Muscle of back (tissue), 11 donors: ENCODE data around the gene PRDX2. TPM values are rescaled to one million over a fixed set of nuclear protein-coding genes. Genes with fewer than 3 reads are reported as not detected.

Source experiments
- DNase-seq, 3 donors: peaks; one replicate each; pipeline versions ENCODE4 v3.0.0 to v3.0.0-alpha.2; 2013
- polyA plus RNA-seq, 10 donors: library from polyadenylated mRNA; unstranded; fragments of 120-200 nt; gene quantifications; one replicate each; pipeline ENCODE4 v1.2.1, GENCODE V29; 2013; ENCODE audit not compliant: insufficient read length in 10 of 10

PRDX2 gene
- polyA plus RNA-seq, 10 donors = 135 to 183 (median 163) TPM

DNA sequence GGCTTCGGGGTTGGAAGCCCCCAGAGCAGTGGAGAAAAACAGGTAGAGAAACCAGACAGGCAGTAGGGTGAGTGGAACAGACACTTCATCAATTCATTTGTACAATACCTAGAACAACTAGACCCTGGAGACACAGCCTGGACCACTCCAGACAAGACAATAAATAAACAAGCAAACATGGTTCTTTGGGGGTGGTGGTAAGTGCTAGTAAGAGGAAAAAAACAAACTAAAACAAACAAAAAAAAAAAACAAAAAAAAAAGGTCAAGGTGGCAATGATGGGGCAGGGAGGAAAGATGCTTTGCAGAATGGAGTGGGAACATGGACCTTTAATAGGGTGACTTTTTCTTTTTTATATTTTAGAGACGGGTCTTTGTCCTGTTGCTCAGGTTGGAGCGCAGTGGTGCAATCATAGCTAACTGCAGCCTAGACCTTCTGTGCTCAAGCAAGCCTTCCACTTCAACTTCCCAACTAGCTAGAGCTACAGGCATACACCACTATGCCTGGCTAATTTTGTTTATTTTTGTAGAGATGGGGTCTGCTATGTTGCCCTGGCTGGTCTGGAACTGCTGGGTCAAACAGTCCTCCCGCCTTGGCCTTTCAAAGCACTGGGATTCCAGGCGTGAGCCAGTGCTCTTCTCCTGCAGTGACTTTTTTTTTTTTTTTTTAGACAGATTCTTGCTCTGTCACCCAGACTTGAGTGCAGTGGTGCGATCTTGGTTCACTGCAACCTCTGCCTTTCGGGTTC is 7.2 kb downstream of the PRDX2 start:
- DNase-seq = peak in 1 of 3 donors; percentile 34

DNA sequence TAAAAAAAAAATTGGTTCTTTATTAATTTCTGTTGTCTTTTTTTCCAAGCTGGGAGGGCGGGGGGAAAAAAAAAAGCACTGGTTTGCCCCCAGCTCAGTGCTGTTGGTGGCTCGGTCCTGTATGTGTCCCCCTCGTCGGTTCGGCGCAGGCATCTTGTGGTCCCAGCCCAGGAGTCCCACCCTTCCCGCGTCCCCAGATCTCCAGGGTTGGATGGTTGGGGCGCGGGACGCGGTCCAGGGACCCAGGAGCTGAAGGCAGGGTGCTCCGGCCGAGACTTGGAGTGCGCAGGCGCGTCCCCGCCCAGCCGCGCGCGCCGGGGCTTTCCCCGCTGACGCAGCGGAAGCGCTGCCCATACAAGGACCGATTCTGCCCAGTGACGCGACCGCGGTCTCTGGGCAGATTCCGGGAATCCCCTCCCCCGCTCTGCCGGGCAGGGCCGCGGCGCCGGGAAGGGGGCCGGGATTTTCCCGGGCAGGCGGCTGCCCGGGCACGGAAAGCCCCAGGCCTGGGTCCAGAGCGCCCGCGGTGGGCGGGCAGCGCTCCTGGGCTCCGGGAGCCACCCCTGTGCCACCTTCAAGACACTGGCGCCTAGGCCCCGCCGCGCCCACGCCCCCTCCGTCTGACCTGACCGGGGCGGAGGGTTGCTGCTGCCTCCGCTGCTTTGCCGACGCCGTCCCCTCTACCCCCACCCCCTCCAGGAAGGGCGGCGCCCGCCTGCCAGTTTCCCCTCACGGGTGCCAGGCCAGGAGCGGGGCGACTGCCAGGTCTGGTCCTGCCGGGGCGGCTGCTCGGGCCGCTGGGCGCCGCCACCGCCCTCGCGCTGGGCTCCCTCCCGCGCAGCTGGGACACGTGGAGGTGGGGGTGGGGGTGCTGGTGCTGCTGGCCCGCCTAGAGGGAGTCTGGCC is 8.1 kb downstream of the PRDX2 start:
- DNase-seq = peak; percentile 95 to 98 (median 98)

DNA sequence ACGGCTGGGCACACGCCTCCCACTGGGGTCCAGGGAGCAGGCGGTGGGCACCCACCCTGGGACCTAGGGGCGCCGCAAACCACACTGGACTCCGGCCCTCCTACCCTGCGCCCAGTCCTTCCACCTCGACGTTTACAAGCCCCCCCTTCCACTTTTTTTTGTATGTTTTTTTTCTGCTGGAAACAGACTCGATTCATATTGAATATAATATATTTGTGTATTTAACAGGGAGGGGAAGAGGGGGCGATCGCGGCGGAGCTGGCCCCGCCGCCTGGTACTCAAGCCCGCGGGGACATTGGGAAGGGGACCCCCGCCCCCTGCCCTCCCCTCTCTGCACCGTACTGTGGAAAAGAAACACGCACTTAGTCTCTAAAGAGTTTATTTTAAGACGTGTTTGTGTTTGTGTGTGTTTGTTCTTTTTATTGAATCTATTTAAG is 8.7 kb downstream of the PRDX2 start:
- DNase-seq = no peak

DNA sequence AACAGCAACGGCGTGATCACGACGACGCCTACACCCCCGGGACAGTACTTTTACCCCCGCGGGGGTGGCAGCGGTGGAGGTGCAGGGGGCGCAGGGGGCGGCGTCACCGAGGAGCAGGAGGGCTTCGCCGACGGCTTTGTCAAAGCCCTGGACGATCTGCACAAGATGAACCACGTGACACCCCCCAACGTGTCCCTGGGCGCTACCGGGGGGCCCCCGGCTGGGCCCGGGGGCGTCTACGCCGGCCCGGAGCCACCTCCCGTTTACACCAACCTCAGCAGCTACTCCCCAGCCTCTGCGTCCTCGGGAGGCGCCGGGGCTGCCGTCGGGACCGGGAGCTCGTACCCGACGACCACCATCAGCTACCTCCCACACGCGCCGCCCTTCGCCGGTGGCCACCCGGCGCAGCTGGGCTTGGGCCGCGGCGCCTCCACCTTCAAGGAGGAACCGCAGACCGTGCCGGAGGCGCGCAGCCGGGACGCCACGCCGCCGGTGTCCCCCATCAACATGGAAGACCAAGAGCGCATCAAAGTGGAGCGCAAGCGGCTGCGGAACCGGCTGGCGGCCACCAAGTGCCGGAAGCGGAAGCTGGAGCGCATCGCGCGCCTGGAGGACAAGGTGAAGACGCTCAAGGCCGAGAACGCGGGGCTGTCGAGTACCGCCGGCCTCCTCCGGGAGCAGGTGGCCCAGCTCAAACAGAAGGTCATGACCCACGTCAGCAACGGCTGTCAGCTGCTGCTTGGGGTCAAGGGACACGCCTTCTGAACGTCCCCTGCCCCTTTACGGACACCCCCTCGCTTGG is 9.3 kb downstream of the PRDX2 start:
- DNase-seq = peak in 1 of 3 donors; percentile 89

DNA sequence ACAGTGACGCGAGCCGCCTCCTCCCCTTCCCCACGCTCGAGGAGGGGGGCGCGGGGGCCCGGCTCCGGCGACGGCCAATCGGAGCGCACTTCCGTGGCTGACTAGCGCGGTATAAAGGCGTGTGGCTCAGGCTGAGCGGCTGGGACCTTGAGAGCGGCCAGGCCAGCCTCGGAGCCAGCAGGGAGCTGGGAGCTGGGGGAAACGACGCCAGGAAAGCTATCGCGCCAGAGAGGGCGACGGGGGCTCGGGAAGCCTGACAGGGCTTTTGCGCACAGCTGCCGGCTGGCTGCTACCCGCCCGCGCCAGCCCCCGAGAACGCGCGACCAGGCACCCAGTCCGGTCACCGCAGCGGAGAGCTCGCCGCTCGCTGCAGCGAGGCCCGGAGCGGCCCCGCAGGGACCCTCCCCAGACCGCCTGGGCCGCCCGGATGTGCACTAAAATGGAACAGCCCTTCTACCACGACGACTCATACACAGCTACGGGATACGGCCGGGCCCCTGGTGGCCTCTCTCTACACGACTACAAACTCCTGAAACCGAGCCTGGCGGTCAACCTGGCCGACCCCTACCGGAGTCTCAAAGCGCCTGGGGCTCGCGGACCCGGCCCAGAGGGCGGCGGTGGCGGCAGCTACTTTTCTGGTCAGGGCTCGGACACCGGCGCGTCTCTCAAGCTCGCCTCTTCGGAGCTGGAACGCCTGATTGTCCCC is 10.1 kb downstream of the PRDX2 start, which contains the start of gene JUNB:
JUNB (plus strand) TSS at position 142 of the 706 bp plus-strand sequence; CDS start at position 428, 286 bp downstream.
- DNase-seq = peak; percentile 96 to 98 (median 97)

DNA sequence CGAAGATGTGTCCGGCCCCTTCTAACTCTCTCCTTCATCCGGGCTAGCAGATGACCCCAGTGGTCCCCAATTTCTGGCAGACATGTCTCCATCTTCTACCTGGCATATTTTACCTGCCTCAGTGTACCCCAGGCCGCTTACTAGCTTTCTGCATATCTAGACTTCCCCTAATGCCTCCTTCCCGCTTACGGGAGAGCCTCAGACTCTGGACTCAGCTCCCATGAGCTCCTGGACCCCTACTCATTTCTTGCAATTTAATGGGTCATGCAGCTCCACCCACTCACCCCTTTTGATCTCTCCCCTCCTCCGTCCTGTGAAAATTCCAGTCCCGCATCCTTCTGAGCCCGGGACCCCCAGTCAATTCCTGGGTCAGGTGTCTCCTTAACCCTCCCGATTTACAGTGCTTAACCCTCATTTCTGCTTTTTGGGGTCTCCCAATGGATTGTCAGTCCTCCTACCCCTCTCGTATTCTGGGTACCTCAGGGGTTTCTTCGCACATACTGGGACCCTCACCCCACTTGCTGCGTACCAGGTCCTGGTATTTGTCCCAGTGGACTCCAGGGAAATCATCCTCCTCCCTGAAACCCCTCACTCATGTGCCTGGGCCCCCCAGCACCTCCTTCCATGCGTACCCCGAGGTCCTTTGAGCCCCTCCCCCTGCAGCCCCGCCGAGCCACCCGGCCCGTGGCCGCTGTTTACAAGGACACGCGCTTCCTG is 10.8 kb downstream of the PRDX2 start:
- DNase-seq = no peak

DNA sequence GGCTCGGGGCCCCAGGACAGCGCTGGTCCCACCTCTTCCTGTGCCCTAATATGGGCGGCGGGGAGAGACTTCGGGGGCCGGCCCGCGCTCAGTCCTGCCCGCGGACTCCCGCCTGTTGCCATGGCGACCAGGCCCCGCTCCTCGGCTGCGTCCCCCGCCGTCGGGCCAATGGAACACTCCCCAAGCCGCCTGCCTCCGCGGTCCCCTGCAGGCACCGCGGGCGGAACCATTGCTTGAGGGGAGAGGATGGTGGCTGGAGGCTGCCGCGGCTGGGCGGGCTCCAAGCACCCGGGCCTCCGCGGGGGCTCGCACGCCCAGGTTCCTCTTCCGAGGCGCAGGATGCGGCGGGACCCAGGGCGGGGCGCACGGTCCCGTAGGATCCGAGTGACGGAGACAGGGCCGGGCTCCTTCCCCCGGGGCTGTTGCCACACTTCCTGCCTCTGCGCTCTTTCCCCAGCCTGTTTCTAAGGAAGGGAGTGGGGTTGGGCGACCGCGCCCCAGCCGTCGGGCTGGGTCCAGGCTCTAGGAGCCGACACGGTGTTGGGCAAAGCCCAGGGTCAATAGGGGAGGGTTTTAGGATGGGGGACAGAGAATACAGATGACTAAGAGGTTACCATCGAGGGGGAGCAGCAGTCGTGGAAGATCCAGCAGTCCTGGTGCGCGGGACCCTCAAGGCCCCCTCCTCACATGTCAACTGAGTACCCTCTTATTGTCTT is 11.5 kb downstream of the PRDX2 start:
- peak; percentile 95 to 97 (median 95) for DNase-seq

DNA sequence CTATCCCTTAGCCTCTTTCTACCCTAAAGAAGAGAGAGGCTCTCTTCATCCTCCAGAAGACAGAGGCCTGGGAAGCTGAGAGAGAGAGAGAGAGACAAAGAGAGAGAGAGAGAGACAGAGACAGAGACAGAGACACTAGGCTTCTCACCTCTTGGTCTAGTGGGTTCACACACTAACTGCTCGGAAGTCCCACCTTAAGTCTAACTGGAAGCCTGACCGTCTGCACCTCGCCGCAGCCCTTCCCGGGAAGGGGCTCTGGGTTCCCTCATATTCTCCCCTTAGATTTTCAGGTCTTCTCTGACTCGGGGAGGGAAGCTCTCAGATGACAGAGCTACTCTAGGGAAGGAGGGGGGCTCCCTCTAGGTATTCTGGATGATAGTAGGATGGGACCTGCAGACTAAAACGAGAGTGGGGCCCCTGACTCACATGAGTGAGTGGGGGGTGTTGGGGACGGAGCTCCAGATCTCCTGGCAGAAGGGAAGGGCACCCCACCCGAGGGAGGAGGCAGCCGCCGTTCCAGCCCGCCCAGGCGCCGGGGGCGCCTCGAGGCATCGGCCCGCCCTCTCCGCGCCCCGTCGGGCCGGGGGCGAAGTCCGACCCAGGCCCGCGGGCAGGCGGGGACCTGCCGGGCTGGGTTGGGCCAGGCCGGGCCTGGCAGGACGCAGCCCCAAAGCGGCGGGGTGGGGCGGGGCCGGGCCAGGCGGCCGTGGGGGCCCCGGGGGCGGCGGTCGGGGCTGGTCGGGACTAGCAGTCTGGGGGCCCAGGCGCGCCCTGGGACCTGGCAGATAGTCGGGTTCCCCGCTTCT is 12.3 kb downstream of the PRDX2 start:
- peak in 1 of 3 donors; percentile 79 for DNase-seq

DNA sequence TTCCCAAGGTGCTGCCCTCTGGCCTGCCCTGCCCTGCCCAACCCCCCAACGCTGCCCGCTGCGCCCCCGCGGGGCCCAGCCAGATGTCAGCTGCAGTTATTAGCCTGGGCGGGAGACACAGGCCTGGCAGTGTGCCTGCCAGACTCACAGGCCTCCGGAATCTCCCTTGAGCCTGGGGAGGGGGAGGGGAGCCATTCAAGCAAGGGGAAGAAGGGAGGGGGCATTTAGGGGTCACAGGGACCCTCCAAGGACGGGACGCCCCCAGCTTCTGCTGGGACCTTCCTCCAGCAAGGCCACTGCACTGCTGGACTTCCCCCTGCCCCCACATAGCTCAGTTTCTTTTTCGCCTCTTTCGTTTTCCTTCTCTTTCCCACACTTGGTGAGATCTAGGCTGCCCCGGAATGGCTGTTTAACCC is 12.9 kb downstream of the PRDX2 start:
- peak; percentile 86 to 94 (median 87) for DNase-seq

DNA sequence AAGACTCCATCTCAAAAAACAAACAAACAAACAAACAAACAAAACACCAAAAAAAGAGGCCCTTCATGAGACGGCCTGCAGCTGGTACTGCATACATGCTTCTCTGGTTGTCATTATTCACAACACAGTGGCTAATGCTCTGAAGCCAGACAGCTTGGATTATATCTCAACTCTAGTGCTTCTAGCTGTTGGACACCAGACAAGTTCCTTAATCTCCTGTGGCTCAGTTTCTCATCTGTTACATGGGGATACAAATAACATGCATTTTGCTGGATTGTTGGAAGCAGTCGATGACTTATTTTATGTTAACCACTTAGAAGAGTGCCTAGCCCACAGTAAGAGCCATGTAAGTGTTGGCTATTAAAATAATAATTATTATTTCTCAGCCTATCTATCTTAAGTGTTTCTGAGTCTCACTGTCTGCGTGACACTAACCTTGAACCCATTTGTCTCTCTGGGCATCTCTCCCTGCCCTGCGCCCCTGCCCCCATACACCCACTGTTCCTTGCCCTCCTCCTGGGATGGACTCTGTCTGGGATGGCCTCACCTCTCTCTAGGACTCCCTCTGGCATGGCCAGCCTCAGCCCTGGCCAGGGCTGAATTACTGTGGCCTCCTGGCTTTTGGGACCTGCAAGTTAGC is 13.4 kb downstream of the PRDX2 start:
- peak in 1 of 3 donors; percentile 91 for DNase-seq

DNA sequence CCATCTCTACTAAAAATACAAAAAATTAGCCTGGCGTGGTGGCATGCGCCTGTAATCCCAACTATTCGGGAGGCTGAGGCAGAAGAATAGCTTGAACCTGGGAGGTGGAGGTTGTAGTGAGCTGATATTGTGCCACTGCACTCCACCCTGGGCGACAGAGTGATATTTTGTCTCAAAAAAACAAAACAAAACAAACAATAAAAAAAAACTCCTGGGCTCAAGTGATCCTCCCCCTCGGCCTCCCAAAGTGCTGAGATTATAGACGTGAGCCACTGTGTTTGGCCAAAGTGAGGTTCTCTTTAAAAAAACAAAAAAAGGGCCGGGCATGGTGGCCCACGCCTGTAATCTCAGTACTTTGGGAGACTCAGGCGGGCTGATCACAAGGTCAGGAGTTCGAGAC is 14.1 kb downstream of the PRDX2 start:
- no peak for DNase-seq

DNA sequence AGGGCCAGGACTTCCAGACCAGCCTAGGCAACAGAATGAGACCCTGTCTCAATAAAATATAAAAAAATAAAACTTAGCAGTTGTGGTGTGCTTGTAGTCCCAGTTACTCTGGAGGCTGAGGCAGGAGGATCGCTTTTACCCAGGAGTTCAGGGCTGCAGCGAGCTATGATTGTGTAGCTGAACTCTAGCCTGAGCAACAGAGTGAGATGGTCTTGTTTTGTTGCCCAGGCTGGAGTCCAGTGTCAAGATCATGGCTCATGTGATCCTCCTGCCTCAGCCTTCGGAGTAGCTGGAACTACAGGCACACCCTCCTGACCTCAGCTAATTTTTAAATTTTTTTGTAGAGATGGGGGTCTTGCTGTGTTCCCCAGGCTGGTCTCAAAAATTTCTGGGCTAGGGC is 14.6 kb downstream of the PRDX2 start:
- no peak for DNase-seq

DNA sequence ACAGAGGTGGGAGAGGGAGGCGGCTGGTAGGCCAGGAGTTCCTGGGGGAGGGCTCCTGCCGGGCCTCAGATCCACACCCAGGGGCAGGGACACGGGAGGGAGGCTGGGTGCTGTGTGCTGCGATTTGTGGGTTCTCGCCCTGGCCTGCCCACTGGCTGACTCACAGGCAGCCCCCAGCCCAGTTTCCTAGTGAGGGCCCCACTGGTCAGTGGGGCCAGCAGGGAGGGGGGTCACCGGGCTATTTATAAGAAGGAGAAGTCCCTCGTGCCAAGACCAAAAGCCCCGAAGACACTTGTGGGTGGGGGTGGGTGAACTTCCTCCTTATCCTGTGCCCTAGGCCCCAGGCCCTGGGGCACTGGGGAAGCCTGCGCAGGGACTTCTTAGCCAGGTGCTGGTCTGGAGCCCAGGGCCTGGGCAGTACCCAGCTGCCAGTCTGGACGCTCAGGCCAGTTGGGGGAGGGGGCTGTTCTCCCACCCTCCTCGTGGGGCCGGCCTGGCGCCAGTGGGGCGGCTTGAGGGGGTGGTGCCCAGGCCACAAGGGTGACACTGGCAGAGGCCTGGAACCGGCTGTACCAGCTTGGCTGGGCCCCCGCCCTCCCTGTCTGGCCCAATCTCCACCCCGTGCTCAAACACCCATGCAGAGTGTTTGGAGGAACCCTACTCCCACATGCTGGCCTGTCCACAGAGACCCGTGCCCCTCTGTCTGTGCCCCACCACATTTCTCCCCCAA is 15.3 kb downstream of the PRDX2 start:
- DNase-seq = peak in 1 of 3 donors; percentile 67

DNA sequence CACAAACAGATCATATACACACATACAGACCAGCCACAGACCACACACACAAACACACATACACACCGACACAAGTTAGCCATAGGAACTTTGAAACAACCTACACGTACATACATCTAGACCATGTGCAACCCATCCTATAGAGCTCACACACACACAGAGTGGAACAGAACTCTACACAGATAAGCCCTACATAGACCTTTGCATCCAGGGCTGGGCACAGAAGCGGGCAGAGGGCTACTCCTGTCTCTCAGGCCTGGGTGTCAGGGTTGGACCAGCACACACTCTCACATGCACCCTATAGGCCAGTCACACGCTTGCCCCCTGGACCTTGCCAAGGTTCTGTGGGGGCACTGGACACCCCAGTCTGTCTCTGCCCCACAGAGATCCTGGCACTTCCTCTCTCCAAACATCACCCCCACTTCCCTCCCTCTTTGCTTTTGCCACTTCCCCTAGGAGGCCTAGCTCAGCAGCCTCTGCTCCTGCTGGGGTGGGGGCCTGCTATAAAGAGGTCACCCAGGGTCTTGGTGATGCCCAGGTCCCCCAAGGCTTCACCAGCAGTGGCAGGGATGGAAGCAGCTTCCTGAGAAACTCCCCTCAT is 16.1 kb downstream of the PRDX2 start:
- peak in 1 of 3 donors; percentile 49 for DNase-seq

DNA sequence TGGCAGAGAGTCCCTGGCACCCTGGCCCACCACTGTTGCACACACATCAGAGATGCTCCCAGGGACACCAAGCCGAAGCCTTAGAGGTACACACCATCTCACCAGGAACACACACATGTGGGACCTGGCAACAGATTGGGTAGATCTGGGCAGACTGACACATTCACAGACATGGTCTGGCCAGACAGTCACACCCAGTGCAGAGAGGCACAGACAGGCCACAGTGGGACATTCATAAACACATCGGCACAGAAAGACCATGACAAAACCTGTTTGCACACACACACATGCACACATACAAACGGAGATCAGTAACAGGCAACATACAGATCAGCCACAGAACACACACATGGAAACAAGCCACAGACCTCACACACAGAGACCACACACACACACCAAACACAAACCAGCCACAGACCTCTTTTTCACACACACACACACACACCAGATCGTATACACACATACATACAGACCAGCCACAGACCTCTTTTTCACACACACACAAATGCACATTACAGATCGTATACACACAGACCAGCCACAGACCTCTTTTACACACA is 16.6 kb downstream of the PRDX2 start:
- peak in 1 of 3 donors; percentile 68 for DNase-seq

DNA sequence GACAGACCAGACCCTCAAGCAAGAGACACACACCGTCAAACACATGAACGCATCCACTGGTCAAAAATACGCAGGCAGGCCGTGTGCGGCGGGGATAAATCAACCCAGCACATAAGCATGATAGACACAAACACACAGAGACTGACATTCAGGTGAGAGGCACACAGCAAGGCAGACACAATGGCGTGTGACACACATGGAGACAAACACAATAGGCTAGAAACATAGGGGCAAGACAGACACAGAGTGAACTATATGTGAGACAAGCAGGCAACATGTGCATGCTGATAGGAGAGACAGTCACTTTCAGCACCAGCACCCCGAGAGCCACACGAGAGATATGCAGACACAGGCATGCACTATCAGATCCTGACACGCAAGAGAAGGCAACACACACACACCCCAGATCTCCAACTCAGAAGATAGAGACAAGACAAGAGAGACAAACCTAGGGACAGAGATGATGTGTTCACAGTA is 17.2 kb downstream of the PRDX2 start:
- DNase-seq = no peak
